AG08395 (cell line): Measurements from ENCODE around the gene TTC7B.

Source experiments
- DNase-seq: peaks from one replicate; pipeline ENCODE4 v3.0.0; 2012; ENCODE audit warnings: mixed read lengths, low spot score

Gene TTC7B

DNA sequence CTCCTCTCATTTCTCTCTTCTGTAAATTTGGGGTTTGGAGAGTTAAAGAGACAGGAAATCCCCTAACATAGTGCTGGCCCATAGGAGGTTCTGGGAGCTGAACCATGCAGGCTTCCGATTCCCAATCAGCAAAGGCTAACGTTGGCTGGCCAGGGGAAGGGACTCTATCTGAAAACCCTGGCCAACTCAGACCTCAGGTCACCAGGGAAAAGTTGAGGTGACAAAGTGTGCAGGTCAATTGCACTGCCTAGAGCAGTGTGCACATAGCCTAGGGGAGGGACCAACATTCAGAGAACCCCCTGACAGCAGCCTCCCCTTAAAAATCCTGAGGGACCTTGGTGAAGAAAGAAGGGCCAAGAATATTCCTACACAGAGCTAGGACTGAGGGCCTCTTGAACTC, 38.9 kb downstream of the TTC7B start:
- no peak for DNase-seq

GRCh38 chr14:90775441-90775840, 40.8 kb downstream of the TTC7B start:
- no peak for DNase-seq

DNA sequence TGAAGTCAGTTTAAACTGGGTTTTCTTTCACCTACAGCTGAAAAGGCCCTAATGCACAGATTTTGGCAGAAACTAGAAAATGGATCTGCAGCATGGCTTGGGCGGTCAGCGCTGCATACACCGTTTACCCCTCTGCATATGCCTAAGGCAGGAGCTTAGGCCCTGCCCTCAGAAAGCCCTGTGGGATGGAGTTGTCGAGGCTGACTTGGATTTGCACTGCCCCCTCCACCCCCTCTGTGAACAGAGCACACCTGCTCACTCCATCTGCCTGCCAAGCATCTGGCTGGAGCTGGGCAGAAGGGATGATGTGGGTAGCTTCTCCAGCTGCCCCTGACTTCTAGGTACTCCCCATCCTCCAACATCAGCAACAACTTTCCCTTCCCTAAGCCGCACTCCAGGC, 41.9 kb downstream of the TTC7B start:
- no peak for DNase-seq

DNA sequence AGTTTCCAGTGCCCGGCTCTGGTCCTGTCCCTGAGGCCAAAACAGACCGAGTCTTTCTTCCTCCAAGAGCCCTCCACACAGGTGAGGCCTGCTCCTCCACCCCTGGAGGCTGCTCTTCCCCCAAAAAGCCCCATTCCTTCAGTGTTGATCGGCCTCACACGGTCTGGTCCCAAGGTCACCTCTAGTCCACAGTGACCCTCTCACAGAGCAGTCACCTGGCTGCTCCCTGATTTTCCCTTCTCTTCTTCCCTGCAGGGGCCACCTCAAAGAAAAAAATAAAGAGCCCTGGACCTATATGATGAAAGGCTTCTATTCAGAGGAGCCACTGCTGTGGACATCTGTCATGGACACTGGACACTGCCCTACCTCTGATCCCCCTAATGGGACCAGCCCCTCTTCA, 42.5 kb downstream of the TTC7B start:
- no peak for DNase-seq

DNA sequence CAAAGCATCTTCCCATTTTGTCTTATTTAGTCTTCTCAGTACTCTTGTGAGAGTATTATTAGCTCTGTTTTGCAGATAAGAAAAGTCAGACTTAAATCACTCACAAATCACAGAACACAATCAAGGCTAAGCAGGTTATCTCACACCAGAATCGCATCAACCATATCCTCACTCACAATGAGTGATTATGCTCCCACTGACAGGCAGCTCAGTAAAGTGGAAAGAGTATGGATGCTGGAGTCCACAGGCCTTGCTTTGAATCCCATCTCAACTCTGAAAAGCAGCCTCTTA, 43.1 kb downstream of the TTC7B start:
- DNase-seq = no peak

DNA sequence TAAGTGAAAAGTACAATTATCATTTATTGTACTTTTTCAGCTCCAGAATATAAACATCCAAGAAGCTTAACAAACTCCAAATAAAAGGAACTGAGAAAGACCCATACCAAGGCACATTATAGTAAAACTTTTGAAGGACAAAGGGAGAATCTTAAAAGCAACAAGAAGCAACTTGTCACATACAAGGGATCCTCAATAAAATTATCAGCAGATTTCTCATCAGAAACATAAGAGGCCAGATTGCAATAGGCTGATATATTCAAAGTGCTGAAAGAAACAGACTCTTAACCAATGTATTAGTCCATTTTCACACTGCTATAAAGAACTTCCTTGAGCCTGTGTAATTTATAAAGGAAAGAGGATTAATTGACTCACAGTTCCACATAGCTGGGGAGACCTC, 48.3 kb downstream of the TTC7B start:
- no peak for DNase-seq

DNA sequence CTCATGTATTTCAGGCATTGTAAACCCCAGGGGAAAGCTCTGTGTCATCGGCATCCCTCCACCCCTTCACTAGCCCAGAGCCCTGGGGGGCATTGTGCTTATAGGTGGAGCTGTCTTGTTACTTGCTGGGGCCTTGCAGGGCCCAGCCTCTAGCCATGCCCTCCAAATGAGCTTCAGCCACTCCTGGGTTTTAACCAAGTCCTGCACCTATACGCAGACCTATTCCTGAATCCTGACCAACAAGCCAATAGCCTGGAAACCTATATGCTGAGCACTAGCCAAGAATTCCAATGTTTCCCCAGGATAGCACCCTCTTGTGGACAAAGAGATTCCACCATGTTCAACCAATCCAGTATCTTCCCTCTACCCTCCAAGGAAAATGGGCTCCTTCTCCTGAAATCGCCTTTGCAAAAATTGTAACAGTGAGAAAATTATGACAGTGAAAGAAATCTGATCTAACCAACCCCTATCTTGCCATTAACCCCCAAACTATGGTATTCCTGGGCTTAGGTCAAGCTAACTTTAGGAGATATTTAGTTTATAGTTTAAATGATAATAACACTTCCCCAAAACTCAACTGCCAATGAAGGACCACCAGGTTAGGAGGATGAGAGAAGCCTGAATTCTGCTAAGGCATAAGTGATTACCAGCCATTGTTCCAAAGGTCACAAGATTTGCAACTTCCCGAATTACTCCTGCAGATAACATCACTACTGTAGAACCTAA, 55.5 kb downstream of the TTC7B start:
- DNase-seq = peak; percentile 20

DNA sequence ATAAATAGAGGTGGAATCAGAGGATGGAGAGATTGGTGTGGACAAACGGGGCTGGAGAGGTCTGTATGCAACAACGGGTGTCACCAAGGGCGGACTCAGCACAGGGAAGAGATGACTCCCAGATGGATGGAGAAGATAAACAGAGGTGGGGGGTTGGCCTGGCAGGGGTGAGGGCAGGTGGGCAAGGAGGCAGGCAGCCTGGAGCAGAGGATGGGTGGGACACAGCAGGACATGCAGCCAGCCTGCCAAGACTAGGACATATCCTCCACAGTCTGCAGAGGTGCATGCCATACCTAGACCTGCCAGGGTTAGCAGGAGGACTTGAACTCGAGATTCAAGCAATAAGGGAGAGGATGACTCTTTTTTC, 56.2 kb downstream of the TTC7B start:
- DNase-seq = no peak

DNA sequence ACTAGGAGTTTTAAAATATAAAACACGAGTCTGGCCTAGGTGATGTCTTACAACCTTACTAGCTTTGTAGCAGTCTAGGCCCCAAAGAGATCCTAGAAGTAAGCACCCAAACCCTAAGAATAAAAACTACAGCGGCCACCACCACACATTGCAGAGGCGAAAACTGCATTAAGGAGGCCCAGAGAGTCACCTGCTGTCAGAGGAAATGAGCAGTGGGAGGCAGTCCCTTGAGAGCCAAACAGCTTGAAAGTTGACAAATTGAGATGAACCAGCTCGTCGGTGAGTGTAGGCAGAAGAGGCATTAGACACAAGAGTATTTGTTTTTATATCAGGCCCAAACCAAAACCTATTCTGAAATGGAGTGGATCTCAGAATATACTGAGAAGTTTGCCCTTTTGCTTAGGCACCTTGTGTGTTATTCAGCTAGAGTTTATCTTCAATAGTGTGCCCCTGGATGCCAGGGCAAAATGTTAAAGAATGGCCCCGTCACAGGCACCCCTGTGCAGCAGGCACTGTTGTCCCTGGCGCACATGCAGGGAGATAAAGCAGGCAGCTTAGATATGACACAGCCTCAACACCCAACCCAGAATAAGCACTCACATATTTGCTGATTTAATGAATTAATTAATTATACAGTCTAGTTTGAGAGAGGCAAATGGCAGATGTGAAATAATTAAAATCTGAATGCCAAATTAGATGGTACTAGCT, 56.7 kb downstream of the TTC7B start:
- no peak for DNase-seq

- DNase-seq = peak; percentile 49
Measured at GRCh38 chr14:90758959-90759358, 57.3 kb downstream of the TTC7B start.

- peak; percentile 99 for DNase-seq
Measured at GRCh38 chr14:90758028-90758889, 58.0 kb downstream of the TTC7B start.

- DNase-seq = no peak
Measured at GRCh38 chr14:90757452-90757851, 58.8 kb downstream of the TTC7B start.

- DNase-seq = no peak
Measured at GRCh38 chr14:90756755-90757345, 59.4 kb downstream of the TTC7B start.

DNA sequence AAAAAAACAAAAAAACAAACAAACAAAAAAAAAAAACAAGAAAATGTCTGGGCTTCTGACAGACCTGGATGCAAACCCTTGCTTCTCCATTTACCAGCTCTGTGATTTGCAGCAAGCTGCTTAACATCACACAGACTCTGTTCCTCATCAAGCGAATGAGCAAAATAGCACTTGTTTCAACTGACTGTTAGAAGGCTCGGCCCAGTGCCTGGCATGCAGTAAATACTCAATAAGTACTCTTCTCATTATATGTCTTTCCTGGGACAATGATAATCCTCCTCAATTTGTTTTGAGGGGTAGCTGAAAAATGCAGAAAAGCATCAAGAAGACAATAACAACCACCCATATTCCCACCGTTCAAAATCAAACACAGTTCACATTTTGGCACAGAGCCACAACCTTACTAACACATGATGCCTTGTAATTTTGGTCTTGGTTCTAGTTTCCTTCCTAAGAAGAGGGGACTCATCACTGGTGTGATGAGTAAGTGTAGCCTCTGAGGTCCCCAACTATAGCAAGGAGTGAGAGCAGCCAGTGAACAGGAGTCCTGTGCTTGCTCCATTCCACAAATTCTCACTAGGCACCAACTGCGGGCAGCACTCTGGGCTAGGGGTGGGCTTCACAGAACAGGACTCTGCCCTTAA, 60.4 kb downstream of the TTC7B start:
- no peak for DNase-seq

- DNase-seq = no peak
Measured at GRCh38 chr14:90753456-90754005, 62.7 kb downstream of the TTC7B start.

DNA sequence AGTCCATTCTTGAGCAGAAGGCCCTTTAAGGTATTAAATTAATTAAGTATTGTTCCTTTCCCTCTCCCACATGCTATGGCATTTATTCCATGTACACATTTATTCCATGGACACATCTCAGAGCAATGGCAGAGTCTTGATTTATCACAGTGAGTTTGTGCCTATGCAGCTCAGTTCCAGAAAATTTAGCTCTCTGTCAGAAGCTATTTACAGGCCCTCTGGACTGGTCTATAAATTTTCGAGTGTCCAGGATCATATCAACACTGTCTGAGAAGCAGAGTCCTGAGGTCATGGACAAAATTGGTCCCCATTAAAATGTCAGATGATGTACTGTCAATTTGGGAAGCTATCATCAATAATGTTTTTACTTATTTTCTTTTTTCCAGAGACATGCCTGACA, 65.5 kb downstream of the TTC7B start:
- no peak for DNase-seq

- no peak for DNase-seq
Measured at GRCh38 chr14:90750191-90750590, 66.0 kb downstream of the TTC7B start.

DNA sequence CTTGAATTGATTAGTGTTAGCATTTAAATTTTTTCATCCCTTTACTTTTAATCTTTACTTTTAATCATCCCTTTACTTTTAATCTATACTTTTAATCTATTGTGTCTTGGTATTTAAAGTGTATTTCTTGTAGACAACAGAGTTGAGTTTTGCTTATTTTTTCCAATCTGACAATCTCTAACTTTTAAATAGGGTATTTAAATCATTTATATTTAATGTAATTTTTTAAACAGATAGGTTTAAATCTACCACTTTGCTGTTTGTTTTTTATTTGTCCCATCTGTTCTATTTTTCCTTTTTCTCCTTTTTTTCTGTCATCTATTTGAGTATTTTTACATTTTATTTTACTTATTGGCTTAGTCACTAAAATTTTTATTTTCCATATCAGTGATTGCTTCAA, 68.3 kb downstream of the TTC7B start:
- DNase-seq = no peak

DNA sequence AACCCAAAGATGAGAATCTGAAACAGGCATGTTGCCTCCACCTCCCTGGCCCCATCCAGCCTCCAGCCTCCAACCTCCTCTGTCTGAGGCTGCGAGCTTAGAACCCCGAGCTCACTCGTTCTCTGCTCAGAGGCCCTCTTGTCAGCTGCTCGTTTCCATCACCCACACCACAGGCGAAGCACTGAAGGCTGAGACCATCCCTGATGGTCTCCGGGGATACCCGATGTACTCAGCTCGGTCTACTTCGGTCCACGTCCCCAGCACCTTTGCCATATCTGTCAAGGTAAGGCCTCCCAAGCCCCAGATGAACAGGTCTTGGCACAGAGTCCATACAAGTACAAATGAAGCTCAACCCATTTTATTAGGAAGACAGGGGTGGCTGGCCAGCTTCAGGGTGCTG, 72.4 kb downstream of the TTC7B start:
- DNase-seq = no peak

DNA sequence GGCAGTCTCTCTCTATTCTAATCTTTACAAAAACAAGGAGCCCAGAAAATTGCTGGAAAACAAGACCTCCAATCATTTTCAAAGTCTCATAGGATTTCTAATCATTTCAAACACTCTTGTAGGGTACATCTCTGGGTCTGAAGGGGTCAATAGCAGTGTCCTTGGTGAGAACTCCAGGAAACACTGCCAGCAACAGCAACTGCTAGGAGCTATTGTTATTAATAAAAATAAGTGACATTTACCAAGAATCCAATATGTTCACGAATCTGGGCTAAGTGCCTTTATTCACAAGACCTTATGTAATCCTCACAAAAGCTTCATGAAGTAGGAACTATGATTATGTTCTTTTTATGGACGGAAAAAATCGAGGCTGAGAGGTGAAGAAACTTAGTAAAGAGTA, 72.8 kb downstream of the TTC7B start:
- no peak for DNase-seq

DNA sequence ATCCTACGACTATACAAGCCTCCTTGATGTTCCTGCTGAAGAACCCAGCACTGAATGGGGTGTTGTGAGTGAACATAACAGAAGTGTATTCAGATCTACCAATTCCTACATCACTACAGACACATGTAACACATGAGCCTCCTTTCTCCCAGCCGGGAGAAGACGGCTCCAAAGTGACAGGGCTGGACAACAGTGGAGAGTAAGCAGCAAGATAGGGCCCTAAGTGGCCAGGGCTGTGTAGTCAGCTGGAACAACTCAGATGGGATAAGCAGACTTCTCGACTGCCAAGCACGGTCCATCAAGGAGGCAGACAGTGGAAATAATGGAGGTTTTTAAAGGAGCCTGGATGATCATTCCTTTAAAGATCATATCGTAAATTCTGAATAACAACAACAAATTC, 73.5 kb downstream of the TTC7B start:
- DNase-seq = no peak

DNA sequence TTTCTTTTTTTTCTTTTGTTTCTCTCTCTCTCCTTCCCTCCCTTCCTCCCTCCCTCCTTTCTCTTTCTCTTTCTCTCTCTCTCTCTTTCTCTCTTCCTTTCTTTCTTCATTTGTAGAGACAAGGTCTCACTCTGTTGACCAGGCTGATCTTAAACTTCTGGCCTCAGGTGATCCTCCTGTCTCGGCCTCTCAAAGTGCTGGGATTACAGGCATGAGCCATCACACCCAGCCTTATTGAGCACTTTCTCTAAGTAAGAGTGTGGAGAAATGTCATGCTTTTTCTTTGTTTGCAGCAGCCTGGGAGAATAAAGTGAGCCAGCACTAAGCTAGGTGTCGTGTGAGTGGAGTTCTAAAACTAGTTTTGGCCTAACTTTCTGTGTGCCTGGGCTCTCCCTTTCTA, 74.0 kb downstream of the TTC7B start:
- no peak for DNase-seq
